ENCODE data around the gene SGIP1. TPM values are rescaled to one million over a fixed set of nuclear protein-coding genes. Genes with fewer than 3 reads are reported as not detected.
A peak's percentile ranks its signal among the peaks of the same experiment; 100 is the strongest.

SGIP1 gene
- total and polyA plus RNA-seq, 2 donors (not counting 3 experiments of a cell fraction or from before 2014, with no cell fraction given) = 30.9 to 68.9 TPM

DNA sequence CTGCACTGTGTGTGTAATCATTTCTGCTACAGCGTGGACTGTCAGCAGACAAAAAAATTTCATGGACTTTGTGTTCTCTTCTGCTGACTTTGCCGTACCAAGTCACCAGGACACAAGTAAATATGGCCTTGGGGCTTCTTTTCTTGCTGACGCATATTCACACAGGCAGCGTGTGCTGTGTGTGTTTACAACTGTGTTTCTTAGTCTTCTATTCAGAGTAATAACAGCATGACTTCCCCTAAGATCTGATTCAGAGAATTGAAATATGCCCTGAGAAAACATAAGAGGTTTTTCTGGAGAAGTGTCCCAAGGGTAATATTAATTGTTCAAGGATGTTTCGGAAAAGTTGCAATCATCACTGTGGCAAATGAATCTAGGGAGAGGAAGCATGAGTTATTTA lies 171.2 kb downstream of the SGIP1 start:
- Histone ChIP-seq H3K9me1 (replicated peaks; ENCODE audit: control insufficient read depth, extremely low read depth, insufficient read depth, low read length) (no peaks in the 10 kb centered on the region), H3K27me3 (ENCODE audit: control insufficient read depth in 2 of 2, insufficient read depth in 2 of 2, low read length in 2 of 2) (no peaks in the 10 kb centered on the region), H3K4me2 (ENCODE audit: insufficient read depth, low read length) (no peak overlapping the region), H3K4me1 (ENCODE audit: control insufficient read depth, extremely low read depth, insufficient read depth, low read length) (no peaks in the 10 kb centered on the region), H3K79me2 (ENCODE audit: control insufficient read depth, insufficient read depth, low read length) (no peaks in the 10 kb centered on the region), H3K4me3 (replicated peaks in 1 of 3; ENCODE audit: insufficient read depth in 1 of 3, low read depth in 1 of 3, low read length in 3 of 3) (no peak overlapping the region), H3K9me3 (replicated peaks; ENCODE audit: control insufficient read depth, insufficient read depth, low read length) (no peaks in the 10 kb centered on the region), H3K27ac (ENCODE audit: insufficient read depth, low read depth, low read length) (no peak overlapping the region), H2AFZ (ENCODE audit: low read depth, low read length) (no peak overlapping the region), H3K9ac (replicated peaks; ENCODE audit: extremely low read depth, insufficient read depth, low read length) (no peak overlapping the region), H4K20me1 (replicated peaks; ENCODE audit: control insufficient read depth, extremely low read depth, insufficient read depth, low read length) (no peaks in the 10 kb centered on the region), H3K36me3 (ENCODE audit: control insufficient read depth in 2 of 2, extremely low read depth in 1 of 2, insufficient read depth in 2 of 2, low read length in 2 of 2) (no peaks in the 10 kb centered on the region)
- dilution Hi-C loops (cut with MboI; ENCODE audit: extremely low pct_ligation_motif_present, low sequenced_read_pairs) = no loop called here
- no TSS peak for BruUV-seq (replicated peaks)
- peak; percentile 30 for DNase-seq (ENCODE audit: low read depth, low spot score)
- ChIA-PET CTCF (no interaction called here), POLR2A (no interaction called here)
- TF ChIP-seq POLR2AphosphoS5 (IDR thresholded peaks at IDR 0.05; ENCODE audit: insufficient read depth, low read depth, low read length) (no peak), EZH2 (IDR thresholded peaks at IDR 0.05; ENCODE audit: borderline replicate concordance, low read depth, low read length, severe bottlenecking) (no peak), FOS (IDR thresholded peaks at IDR 0.05; ENCODE audit: borderline replicate concordance, insufficient read depth, low read length) (no peak), JUN (IDR thresholded peaks at IDR 0.05; ENCODE audit: borderline replicate concordance, insufficient read depth, insufficient read length, low read depth) (no peak), GATA2 (IDR thresholded peaks at IDR 0.05; ENCODE audit: insufficient read depth, insufficient read length, low read depth, low read length) (no peak), MYC (IDR thresholded peaks at IDR 0.05; ENCODE audit: low read depth, low read length) (no peak), POLR2A (IDR thresholded peaks at IDR 0.05; ENCODE audit: low read depth, low read length) (no peak)
- TF ChIP-seq, protein P1, sequence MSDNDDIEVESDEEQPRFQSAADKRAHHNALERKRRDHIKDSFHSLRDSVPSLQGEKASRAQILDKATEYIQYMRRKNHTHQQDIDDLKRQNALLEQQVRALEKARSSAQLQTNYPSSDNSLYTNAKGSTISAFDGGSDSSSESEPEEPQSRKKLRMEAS (IDR thresholded peaks at IDR 0.05; ENCODE audit: insufficient read depth, insufficient read length) = no peak
- TF ChIP-seq, protein P2, sequence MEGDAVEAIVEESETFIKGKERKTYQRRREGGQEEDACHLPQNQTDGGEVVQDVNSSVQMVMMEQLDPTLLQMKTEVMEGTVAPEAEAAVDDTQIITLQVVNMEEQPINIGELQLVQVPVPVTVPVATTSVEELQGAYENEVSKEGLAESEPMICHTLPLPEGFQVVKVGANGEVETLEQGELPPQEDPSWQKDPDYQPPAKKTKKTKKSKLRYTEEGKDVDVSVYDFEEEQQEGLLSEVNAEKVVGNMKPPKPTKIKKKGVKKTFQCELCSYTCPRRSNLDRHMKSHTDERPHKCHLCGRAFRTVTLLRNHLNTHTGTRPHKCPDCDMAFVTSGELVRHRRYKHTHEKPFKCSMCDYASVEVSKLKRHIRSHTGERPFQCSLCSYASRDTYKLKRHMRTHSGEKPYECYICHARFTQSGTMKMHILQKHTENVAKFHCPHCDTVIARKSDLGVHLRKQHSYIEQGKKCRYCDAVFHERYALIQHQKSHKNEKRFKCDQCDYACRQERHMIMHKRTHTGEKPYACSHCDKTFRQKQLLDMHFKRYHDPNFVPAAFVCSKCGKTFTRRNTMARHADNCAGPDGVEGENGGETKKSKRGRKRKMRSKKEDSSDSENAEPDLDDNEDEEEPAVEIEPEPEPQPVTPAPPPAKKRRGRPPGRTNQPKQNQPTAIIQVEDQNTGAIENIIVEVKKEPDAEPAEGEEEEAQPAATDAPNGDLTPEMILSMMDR (IDR thresholded peaks at IDR 0.05; ENCODE audit: extremely low read depth in 1 of 2, insufficient read depth in 1 of 2, low read depth in 1 of 2, low read length in 2 of 2) = no peak
- intact Hi-C loops (cut with micrococcal nuclease) = no loop called here
- no peak for FAIRE-seq
